Erythroblast (primary cell): ENCODE results near the gene SLFN14.
"Not testable (repeated sequence)": the region's sequence is repeated elsewhere in the genome, so short reads cannot be mapped to it uniquely, and the experiment has no call there.

Experiments used
- DNase-seq, 2 experiments: peaks; one replicate each; lab custom pipeline; 2025; lab: John Stamatoyannopoulos, UW
- GATA1 ChIP-seq: IDR thresholded peaks from 2 replicates; pipeline ENCODE4 v1.6.1; 2011; ENCODE audit warnings: low read depth, mild to moderate bottlenecking, control low read depth, low read length, moderate library complexity
- POLR2A ChIP-seq: IDR thresholded peaks from 2 replicates; pipeline ENCODE4 v1.6.1; 2011; ENCODE audit warnings: mild to moderate bottlenecking, low read length

SLFN14 gene

GRCh38 chr17:35578929-35579432 is 18.4 kb upstream of the SLFN14 start:
- TF ChIP-seq GATA1 (no peak), POLR2A (no peak)
- DNase-seq: peak; percentile 47 to 64

GRCh38 chr17:35578197-35578928 is 17.7 kb upstream of the SLFN14 start, which contains the start of gene PEX12:
PEX12 (minus strand) TSS chr17:35578571; CDS start chr17:35578021, 550 bp downstream.
- DNase-seq: peak; percentile 90 to 92
- TF ChIP-seq GATA1 (no peak), POLR2A (peak; percentile 97)

- peak; percentile 50 to 66 for DNase-seq
- TF ChIP-seq POLR2A: no peak
- no peak for TF ChIP-seq GATA1
Observed at GRCh38 chr17:35577830-35578196, 17.2 kb upstream of the SLFN14 start.

- DNase-seq: peak in 1 of 2 experiments; percentile 25
- TF ChIP-seq POLR2A (peak; percentile 18), GATA1 (no peak)
Observed at GRCh38 chr17:35575759-35576158, 15.1 kb upstream of the SLFN14 start.

GRCh38 chr17:35569405-35569804 is 8.8 kb upstream of the SLFN14 start:
- no peak for TF ChIP-seq POLR2A
- no peak for TF ChIP-seq GATA1
- no peak for DNase-seq

- TF ChIP-seq POLR2A (no peak), GATA1 (no peak)
- peak; percentile 64 to 72 for DNase-seq
Observed at GRCh38 chr17:35568561-35568960, 7.9 kb upstream of the SLFN14 start.

- no peak for DNase-seq
- no peak for TF ChIP-seq GATA1
- TF ChIP-seq POLR2A: no peak
Observed at GRCh38 chr17:35566968-35567367, 6.3 kb upstream of the SLFN14 start.

GRCh38 chr17:35563181-35563580 is 2.6 kb upstream of the SLFN14 start:
- not testable (repeated sequence) for DNase-seq

GRCh38 chr17:35559495-35560210 is 966 bp downstream of the SLFN14 start:
- peak; percentile 70 to 73 for DNase-seq
- TF ChIP-seq GATA1 (no peak), POLR2A (no peak)

- TF ChIP-seq GATA1 (no peak), POLR2A (no peak)
Observed at GRCh38 chr17:35557353-35557752, 3.3 kb downstream of the SLFN14 start.

GRCh38 chr17:35555691-35556090 is 4.9 kb downstream of the SLFN14 start:
- no peak for TF ChIP-seq POLR2A
- TF ChIP-seq GATA1: no peak
- peak; percentile 50 to 64 for DNase-seq

More at GRCh38 chr17:35557353-35557752, 3.3 kb downstream of the SLFN14 start:
- DNase-seq: no peak

GRCh38 chr17:35554668-35555067 is 6.0 kb downstream of the SLFN14 start:
- no peak for TF ChIP-seq POLR2A
- TF ChIP-seq GATA1: no peak
- no peak for DNase-seq

- no peak for TF ChIP-seq GATA1
- TF ChIP-seq POLR2A: no peak
- no peak for DNase-seq
Observed at GRCh38 chr17:35553310-35553709, 7.3 kb downstream of the SLFN14 start.

GRCh38 chr17:35548978-35549377 is 11.6 kb downstream of the SLFN14 start:
- no peak for DNase-seq
- TF ChIP-seq POLR2A (no peak), GATA1 (no peak)
